Stimulated activated CD4-positive, alpha-beta T cell treated with anti-CD3 and anti-CD28 coated beads, Interleukin-2, amount 100 ng/mL, for 4 hours (primary cell): Measurements from ENCODE around the gene AKR1C1.
"Not testable (repeated sequence)": the region's sequence is repeated elsewhere in the genome, so short reads cannot be mapped to it uniquely, and the experiment has no call there.

Experiments
- DNase-seq: peaks from one replicate; pipeline ENCODE4 v3.0.0-alpha.2; 2020; ENCODE audit warnings: low read depth

AKR1C1 gene

DNA sequence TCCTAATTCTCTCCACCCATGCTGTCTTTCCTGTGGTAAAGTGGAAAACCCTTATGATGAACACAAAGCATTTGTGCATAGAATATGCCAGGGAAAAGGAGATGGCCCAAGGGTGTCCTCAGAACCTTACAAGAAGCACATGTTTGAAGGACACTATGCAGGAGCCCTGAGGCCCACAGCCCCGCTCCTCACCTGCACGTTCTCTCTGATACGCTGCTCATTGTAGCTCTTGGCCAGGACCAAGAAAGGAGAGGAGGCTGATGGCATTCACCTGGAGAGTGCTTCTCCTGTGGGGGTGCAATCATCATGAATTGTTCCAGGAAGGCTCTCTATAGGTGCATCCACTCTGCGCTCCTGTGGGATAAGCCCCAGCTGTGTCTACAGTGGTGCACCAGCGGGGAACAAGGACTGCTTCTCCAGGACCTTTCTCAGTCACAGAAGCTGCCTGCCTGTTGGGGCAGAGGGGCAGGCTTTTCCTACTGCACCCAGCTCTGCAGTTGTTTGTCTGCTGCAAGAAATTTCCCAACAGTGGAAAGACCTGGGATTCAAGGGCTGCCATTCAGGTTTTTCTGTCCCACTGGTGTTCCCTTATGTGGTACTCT, 20.5 kb downstream of the AKR1C1 start:
- DNase-seq, result no peak

DNA sequence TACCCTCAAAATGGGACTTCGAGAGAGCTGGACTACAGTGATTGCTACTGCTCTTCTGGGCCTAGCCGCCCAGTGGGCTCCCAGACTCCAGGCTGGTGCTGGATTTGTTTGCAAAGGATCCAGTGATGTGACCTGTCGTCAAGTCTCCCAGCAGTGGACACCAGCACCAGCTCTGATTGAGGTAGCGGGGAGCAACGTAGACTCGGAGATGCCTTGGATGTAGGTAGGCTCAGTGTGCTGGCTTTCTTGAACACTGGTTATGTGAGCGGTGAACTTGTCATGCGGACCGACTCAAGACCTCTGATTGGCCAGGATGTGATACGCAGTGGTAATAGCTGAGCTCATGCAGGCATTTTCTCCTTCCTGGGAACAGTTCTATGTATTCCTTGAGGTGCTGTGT, 21.0 kb downstream of the AKR1C1 start:
- no peak for DNase-seq

DNA sequence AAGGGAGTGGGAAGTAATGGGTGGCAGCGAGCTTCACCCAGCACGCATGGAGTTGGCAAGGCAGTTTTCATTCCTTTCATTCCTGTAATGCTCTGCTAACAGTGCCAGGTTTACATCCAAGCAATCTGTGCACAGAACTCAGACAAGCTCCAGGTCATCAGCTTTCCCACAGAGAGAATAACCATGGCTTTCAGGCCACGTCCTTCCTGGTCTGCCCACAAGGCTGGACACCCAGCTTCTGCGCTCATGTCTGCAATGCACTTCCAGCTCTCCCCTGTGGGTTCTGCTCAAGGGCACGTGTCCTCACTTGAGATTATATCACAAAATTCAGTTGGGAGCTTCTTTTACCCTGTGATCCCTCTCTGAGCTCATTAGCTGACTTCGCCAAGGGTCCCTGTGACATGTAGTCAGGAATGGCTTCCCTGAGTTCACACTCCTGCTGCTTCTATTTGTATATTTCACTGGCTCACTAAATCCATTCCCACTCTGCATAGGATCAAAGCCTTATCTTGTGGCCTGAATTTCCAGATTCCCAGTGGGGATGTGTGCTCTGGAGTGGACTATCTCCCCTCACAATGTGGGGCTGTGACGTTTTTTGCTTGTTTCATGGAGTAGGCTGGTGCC, 21.9 kb downstream of the AKR1C1 start:
- DNase-seq, result no peak

DNA sequence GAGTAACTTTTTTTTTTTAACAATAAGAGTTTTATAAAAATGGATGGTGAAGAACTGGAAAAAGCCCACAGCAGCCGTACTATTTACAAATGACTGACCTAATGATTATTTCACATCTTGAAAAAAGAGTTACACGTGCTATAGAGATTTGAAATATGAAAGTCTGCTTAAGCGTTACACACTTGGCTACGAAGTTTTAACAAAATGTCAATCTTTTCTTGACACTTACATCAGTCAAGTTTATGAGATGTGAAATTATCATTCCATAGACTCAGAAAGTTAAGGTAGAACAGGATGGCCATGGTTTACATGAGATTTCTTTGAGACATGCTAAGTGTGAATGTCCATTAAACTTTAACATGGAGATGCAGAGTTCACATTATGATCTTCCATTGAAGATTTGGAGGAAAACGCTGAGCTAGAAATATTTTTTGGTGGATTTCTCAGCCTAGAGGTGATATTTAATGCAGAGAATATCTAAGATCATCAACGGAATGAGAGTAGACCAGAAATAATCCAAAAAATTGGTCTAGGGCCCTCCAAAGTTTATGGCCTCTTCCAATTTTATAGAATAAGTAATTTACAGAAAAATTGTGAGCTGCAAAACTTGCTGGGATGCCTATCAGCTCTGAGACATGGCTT, 24.9 kb downstream of the AKR1C1 start:
- not testable (repeated sequence) for DNase-seq

DNA sequence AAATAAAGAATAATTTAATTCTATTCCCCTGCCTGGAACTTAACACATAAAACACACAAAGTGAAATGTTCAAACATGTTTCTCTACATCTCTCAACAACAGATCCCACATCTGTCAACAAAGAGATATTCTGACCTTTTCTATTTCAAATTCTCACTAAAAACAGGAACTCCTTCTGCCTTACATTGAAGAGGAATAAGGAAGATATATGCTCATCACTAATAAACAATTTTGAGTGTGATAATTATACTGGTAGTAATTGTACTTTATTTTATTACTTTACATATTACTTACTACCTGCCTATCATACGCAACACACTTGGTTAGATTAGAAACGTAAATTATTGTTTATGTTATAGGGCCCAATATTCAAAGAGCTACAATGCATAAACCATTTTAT, 27.0 kb downstream of the AKR1C1 start:
- no peak for DNase-seq

DNA sequence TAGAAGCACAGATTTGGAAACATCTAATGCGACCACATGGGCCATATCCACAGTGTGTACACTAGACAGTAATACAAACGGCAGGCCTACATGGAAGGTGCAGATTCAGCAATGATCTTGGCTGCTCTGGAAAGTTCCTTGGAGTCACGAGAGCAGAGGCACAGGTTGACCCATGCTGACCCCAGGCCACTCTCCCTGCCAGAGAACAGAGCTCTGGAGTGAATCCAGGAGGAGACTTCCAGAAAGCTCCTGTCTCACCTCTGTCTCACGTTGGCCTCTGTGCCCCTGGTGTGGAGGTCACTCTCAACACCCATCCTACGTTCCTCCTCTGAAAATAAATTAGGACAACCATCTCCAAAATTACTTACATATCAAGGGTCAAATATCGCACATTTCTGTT, 28.2 kb downstream of the AKR1C1 start:
- DNase-seq, result not testable (repeated sequence)

DNA sequence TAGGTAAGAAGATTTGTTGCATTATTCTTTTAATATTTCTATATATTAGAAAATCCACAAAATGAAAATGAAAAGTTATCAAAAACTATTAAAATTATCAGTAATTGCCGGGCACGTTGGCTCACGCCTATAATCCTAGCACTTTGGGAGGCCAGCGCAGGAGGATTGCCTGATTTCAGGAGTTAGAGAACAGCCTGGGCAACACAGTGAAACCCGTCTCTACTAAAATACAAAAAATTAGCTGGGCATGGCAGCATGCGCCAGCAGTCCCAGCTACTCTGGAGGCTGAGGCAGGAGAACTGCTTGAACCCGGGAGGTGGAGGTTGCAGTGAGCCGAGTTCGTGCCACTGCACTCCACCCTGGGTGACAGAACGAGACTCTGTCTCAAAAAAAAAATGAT, 29.3 kb downstream of the AKR1C1 start:
- DNase-seq, result not testable (repeated sequence)

DNA sequence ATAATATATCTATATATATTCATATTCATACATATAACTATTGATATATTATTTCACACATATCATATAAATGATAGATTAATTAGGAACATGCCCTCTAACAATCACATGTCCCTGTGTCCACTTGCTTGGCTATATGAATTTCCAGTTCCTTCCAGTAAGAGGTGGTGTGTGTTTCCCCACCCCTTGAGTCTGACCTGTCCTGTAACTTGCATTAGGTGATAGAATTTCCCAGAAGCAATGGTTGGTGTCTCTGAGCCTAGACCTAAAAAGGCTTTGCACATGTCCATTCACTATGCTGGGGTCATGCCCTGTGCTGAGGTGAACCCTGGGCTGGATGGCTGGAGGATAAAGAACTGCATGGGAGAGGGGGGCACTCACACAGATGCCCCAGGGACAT, 31.0 kb downstream of the AKR1C1 start:
- DNase-seq, result not testable (repeated sequence)

DNA sequence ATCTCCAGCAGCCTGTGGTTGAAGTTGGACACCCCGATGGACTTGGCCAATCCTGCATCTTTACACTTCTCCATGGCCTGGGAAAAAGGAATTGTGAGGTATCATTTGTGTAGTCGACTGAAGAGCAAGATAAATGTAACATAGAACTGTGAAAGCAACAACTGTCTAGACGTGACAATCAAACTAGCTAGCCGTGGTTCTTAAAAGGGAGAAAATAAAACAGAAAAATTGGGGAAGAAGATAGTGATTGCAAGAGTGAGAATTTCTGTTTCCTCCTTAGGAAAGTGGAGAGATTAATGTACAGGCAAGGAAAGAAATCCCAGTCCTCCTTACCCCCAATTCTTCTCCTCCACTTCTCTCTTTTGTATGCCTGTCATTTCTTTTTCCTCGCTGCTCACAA, 35.5 kb downstream of the AKR1C1 start:
- DNase-seq, result no peak

DNA sequence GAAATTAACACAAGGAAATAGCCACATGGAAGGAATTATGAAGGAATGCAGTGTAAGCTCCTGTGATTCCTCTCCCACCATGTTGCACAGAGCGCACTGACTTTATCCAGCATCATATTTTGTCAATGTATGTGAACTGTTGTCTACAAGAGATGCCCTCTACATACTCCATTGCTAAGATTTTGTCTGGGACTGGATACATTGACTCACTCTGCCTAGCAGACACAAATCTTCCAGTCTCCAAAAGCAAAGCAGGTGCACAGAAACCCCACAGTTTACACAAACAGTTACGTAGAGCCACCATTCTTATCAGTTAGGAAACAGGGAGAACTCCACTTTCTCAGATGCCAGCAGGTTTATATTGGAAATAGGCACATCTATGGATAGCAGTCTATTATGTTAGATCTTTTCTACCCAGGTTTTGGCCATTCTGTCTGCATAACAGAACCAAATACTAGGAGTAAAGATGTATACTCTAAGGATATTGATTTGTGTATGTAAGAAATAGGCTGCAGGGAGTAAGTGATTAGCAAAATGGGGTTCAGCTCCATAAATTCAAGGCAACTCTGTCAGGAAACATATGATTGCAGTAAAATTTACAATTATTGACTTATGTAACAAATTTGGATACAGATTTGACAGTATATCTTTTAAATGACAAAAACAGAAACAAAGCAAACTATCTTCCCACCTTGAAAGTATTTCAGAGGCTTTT, 39.0 kb downstream of the AKR1C1 start:
- no peak for DNase-seq

DNA sequence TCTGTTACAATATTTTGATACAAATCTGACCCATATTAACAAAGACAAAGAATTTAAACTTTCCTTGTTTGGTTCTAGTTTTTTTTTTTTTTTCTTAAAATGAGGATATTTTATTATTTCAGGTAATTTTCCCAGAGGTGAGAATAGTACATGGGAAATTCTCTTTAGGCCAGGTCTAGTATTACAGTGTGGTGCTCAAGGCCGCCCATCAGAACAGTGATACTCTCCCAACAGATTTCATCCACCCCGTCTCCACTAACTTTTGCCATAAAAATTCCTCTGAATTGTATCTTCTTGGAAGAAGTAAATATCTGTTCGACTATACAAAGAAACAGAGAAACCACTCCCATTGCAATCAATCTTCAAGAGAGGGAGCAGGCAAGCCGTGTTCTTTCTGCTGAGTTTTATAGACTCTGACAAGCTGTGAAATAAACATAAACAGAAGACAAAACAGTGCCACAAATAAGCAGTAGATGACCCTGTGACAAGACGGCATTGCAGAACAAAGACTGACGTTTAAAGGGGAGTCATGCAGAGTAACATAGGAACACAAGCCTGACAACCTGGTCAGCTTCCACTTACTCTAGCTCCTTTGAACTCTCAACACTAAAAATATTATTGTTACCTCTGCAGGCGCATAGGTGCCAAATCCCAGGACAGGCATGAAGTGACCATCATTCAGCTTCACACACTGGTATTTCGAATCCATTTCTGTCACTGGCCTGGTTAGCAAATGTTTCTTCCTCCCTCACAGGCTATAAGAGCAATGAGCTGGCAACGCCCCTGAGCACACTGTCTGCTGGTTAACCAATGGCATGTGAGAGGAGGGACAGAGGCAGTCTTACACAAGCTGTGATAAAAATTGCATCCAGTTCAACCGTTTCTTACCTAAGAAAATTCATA, 40.2 kb downstream of the AKR1C1 start, which contains the start of gene AKR1C2:
Gene AKR1C2 (minus strand): TSS at position 731 of the 903 bp plus-strand sequence. CDS start 22 bp downstream, at position 709.
- DNase-seq, result not testable (repeated sequence)

DNA sequence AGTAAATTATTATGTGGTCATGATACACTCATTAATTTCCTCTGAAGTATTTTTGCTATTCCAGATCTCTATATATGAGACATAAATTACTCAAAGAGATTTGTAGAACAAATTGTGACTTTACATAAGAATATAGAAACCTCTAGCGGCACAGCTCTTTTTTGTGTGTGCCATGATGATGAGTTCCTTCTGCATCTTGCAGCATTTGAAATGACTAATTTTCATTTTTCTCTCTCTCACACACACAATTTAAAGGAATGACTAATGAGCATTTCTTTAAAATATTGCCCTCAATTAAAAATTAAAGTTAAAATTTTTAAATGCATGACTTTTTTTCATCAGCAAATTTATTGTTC, 40.8 kb downstream of the AKR1C1 start:
- not testable (repeated sequence) for DNase-seq

DNA sequence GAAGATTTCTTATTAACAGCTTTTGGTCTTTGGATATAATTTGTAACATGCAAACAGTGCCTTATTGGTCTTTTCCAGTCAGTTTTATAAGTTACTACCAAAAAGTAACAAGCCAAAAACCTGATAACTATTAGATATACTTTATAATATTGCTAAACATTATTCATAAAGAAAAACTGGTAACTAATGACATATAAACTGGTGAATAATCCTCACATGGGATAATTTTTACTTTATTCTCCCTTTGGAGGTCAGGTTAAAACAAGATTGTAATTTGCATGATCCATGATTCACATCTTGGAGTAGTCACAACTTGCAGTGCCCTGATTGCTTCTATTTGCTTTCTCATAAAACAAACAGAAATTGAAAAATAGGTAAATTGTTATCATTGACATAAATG, 41.3 kb downstream of the AKR1C1 start:
- not testable (repeated sequence) for DNase-seq

DNA sequence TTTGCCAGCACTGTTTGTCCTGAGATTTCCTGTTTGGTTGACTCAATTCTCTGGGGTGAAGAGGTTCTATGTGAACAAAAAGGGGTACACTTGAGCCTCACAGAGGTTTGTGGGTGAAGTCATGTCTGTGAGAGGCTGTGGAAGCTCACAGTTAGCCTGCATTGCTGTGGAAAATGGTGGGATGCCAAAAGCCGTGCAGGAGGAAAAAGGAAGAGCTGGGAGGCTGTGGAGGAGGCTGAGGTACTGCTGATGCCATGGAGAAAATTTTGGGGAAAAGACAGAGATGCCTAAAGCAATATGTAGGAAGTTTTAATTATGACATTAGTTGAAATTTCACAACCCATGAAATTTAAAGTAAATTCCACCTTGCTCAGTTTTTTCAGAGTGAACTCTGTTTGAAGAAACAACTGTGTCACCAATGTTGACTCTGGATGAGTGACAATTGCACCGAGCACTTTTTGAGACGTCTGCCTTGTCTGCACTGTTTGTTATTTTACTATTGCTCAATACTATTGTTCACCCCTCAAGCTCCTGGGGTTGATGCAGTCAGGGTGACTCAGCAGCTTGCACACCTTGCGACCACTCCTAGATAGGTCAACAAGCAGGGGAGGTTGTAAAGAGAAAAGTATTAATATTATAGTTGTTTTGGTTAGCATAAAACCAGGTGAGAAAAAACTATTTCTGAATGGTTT, 45.8 kb downstream of the AKR1C1 start:
- DNase-seq, result not testable (repeated sequence)

DNA sequence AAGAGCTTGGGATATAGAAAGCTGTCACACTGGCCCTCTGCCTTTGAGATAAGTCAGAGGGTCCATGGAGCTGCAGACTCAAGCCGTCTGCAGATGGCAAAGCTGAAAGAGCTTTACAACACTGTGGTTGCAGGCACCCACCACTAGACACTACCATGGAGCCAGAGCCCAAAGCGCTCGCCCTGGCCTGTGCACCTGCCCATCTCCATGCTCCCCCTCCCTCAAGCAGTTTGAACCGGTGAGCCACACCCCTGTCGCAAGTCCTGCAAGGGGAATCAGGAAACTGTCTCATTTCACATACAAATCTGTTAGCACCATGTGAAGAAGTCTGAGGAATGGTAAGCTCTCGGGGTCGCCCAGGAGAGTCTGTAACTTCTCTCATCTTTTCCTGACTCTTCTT, 46.8 kb downstream of the AKR1C1 start:
- not testable (repeated sequence) for DNase-seq

DNA sequence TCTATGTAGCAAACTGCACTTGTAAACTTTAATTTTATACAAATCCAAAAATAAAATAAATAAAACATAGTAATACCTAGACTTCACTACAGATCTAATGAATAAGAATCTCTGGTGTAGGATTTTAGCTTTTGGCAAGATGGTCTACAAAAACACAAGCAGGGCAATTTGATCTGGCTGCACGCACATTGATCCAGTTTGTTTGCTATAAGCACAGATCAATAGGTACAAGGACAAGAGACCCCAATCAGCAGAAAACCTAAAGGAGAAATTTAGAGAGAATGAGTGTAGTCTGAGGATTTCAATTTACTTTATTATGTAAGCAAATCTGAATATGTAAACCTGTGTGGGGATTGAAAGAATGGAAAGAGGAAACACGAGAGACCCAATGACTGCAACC, 48.2 kb downstream of the AKR1C1 start:
- not testable (repeated sequence) for DNase-seq

DNA sequence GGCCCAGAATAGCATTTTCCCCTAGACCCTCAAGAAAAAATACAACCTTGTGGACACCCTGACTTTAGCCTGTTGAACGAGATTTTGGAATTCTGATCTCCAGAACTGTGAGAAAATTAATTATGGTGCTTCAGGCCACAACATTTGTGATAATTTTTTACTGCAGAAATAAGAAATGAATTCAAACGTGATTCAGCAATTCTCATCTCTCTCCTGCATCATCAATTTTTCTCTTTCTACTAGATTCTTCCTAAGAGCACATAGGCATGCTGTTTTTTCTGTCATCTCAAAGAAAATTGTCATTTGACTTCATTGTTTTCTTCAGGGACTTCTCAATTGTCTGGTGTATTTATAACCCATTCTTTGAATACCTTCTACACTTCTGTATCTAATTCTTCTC, 49.4 kb downstream of the AKR1C1 start:
- DNase-seq, result no peak

DNA sequence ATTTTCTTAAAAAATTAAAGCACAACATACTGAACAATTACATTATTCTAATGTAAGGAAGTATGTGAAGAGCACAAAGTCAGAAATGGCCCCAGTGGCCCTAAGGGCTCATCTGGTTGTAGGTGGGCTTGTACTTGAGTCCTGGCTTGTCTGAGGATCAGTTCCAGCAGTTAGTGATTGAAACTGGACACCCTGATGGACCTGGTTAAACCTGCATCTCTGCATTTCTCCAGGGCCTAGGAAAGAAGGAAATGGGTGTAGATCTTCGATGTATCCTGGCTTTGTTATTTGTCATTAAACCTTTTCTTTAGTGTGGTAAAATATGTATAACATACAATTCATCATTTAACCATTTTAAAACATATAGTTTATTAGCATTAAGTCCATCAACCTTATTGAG, 50.2 kb downstream of the AKR1C1 start:
- DNase-seq, result no peak

DNA sequence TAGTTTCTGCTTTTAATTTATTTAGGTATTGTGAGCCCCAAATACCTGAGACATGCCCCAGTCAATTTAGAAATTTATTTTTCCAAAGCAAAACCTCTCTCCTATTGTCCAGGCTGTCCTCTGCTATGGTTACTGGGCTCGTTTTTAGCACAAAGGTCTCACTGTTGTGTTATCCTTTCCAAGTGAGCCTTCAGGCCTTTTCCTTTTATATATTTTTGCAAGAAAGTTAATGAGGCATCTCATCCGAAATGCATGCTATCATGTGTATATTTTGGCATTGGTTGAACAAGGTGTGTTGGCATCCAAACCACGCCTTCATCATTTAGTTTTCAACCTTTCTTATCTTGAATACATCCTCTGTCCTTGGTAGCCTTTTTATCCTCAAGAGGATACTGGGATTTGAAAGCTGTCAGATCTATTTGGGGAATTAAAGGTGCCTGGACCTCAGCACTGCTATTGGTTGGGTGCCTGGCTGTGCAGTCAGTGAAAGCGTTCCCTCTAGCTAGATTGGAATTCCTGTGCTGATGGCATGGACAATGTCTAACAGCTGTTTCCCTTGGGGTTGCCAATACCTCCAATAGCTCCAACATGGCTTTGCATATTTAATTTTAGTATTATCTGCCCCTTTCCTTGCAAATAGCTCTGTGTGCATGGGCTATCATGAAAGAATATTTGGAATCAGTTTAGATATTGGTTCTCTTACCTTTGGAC, 51.1 kb downstream of the AKR1C1 start:
- DNase-seq, result not testable (repeated sequence)

DNA sequence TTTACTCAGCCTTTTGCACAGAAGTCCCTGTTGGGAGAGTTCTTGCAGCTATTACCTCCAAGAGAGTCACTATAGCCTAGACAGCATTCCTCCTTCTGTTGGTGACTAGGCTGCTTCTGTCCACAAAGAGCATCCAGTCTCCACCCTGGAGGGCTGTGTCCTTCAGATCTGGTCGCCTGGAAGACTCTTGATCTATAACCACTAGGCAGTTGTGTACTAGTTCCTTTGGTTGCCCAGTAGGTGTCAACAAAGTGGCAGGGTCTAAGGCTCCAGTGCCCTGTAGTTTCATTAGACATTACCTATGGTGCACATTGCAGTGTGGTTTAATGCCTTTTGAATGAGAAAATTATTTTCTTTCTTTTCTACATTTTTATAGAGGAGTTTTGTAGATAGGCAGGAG, 51.7 kb downstream of the AKR1C1 start:
- no peak for DNase-seq

DNA sequence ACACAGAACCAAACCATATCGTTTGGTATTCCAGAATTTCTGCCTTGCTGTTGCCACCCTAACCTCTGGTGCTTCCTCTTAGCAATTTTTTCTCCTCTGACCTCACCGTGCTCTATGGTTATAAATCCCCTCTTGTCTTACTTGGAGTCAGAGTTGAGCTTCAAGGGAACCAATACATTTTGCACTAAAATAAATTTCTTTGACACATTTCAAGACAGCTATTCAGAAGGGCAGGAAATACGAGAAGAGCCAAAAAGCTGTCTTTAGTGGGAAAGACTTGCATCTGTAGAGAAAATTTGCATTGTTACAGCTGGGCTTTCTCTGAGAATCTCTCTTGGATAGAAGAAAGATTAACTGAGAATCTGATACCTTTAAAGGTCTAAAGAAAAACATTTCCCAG, 54.9 kb downstream of the AKR1C1 start:
- no peak for DNase-seq
